ENCODE measurements around the gene COMT. TPM values are rescaled to one million over a fixed set of nuclear protein-coding genes. Genes with fewer than 3 reads are reported as not detected.

The COMT gene
- total RNA-seq, 1 experiment from 2014 or later = 109 TPM

DNA sequence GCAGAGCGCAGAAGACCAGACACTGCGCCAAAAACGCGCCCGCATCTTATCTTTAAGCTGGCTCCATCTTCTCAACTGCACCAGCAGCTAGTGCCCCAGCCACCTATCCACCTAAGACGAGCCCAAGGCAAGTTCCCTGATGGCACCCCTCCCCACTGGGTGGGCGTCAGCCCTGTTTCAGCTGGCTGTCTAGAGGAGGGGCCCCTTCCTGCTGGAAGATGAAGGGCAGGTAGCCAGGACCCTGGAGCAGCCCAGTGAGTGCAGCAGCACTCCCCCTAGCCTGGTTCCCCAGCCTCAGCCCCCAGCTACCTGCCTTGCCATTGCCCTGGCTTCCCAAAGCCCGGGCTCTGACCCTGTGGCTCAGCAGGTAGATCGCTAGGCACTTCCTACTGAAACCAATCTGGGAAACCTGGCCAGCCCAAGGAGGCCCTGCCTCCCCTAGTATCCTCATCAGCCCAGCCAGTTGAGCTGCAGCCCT, 46.8 kb downstream of the COMT start:
- H3K9ac ChIP-seq (ENCODE audit: low read length) = no peak overlapping the region
- intact Hi-C loops (cut with micrococcal nuclease) = loop anchor here (10.0 kb wide), 1 partner anchor 96 kb away; the partner anchor contains the start of gene DGCR8
- peaks cover 10% of the 10 kb centered on the region for H3K79me2 ChIP-seq (ENCODE audit: insufficient read depth, low read length)
- H3K36me3 ChIP-seq (ENCODE audit: control insufficient read depth in 1 of 2, insufficient read depth in 2 of 2, low read length in 2 of 2) = no peaks in the 10 kb centered on the region
- peaks cover 29 to 36% of the 10 kb centered on the region in 2 experiments for H3K4me1 ChIP-seq (ENCODE audit: control insufficient read depth in 1 of 2, insufficient read depth in 2 of 2, low read length in 2 of 2)
- no peak overlapping the region for H2AFZ ChIP-seq (ENCODE audit: low read depth, low read length, poor library complexity, severe bottlenecking)
- no peak overlapping the region for H3K27ac ChIP-seq (ENCODE audit: low read depth, low read length)
- H3K9me2 ChIP-seq (ENCODE audit: insufficient read depth) = no peaks in the 10 kb centered on the region
- no peaks in the 10 kb centered on the region for H3K9me3 ChIP-seq (ENCODE audit: control insufficient read depth in 1 of 2, insufficient read depth in 1 of 2, low read depth in 1 of 2, low read length in 2 of 2)
- no peak overlapping the region for H3K4me2 ChIP-seq (ENCODE audit: low read length)
- POLR2A ChIA-PET = interaction anchor here (0.7 kb wide), 1 partner anchor 240 kb away, joined by 3 read pairs; no protein-coding TSS in a partner anchor
- RAD21 ChIA-PET (ENCODE audit: low non-redundant PET in 1 of 2, low total read pairs in 2 of 2, uncharacterized antibody in 2 of 2, unreplicated experiment in 2 of 2) = no interaction called here
- no TSS peak for BruUV-seq (replicated peaks)
- H3K4me3 ChIP-seq (replicated peaks in 1 of 2; ENCODE audit: low read depth in 1 of 2, low read length in 2 of 2) = no peak overlapping the region
- ATAC-seq (no peak), DNase-seq (ENCODE audit: low read depth, low spot score) (no peak)
- no peaks in the 10 kb centered on the region for H4K20me1 ChIP-seq (ENCODE audit: insufficient read depth)
- no peaks in the 10 kb centered on the region for H3K27me3 ChIP-seq (ENCODE audit: insufficient read depth, low read length)
- no peak for TF ChIP-seq MAX (IDR thresholded peaks at IDR 0.05)
- TF ChIP-seq, protein P1, sequence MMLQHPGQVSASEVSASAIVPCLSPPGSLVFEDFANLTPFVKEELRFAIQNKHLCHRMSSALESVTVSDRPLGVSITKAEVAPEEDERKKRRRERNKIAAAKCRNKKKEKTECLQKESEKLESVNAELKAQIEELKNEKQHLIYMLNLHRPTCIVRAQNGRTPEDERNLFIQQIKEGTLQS (IDR thresholded peaks at IDR 0.05) = no peak
- no peak for TF ChIP-seq ZFX (IDR thresholded peaks at IDR 0.05)
- CTCF ChIA-PET = no interaction called here

- Histone ChIP-seq H3K4me1 (ENCODE audit: control insufficient read depth in 1 of 2, insufficient read depth in 2 of 2, low read length in 2 of 2) (peaks cover 21 to 29% of the 10 kb centered on the region in 2 experiments), H3K27me3 (ENCODE audit: insufficient read depth, low read length) (no peaks in the 10 kb centered on the region), H3K79me2 (ENCODE audit: insufficient read depth, low read length) (peaks cover 6% of the 10 kb centered on the region; the same call in 1 of the 2 replicates), H3K9me3 (ENCODE audit: control insufficient read depth in 1 of 2, insufficient read depth in 1 of 2, low read depth in 1 of 2, low read length in 2 of 2) (no peaks in the 10 kb centered on the region), H3K9me2 (ENCODE audit: insufficient read depth) (no peaks in the 10 kb centered on the region), H3K4me2 (ENCODE audit: low read length) (no peak overlapping the region), H3K27ac (ENCODE audit: low read depth, low read length) (no peak overlapping the region), H2AFZ (ENCODE audit: low read depth, low read length, poor library complexity, severe bottlenecking) (no peak overlapping the region), H3K9ac (ENCODE audit: low read length) (no peak overlapping the region), H3K4me3 (replicated peaks in 1 of 2; ENCODE audit: low read depth in 1 of 2, low read length in 2 of 2) (no peak overlapping the region), H3K36me3 (ENCODE audit: control insufficient read depth in 1 of 2, insufficient read depth in 2 of 2, low read length in 2 of 2) (no peaks in the 10 kb centered on the region), H4K20me1 (ENCODE audit: insufficient read depth) (no peaks in the 10 kb centered on the region)
- intact Hi-C loops (cut with micrococcal nuclease) = loop anchor here (10.0 kb wide), 1 partner anchor 96 kb away; the partner anchor contains the start of gene DGCR8
- DNase-seq (ENCODE audit: low read depth, low spot score) (no peak), ATAC-seq (no peak)
- BruUV-seq (replicated peaks) = no TSS peak
- ChIA-PET POLR2A (interaction anchor here (0.7 kb wide), 1 partner anchor 241 kb away, joined by 3 read pairs; no protein-coding TSS in a partner anchor), RAD21 (ENCODE audit: low non-redundant PET in 1 of 2, low total read pairs in 2 of 2, uncharacterized antibody in 2 of 2, unreplicated experiment in 2 of 2) (no interaction called here), CTCF (no interaction called here)
- TF ChIP-seq RAD21 (IDR thresholded peaks at IDR 0.05; ENCODE audit: low read depth) = no peak
- no peak for TF ChIP-seq ZNF274 (IDR thresholded peaks at IDR 0.05; ENCODE audit: low read depth, low read length)
- TF ChIP-seq SRF (IDR thresholded peaks at IDR 0.05; ENCODE audit: low read depth) = no peak
These were observed 47.6 kb downstream of the COMT start for GRCh38 chr22:19988965-19989724.
